Panc1 (cell line): ENCODE data around the gene NR3C1.

Experiments
- TF ChIP-seq, protein P1 (sequence below): fragments of 450-650 bp; IDR thresholded peaks from 2 replicates; pipeline ENCODE4 v1.5.1; 2017; ENCODE audit warnings: mild to moderate bottlenecking
- TF ChIP-seq, protein P2 (sequence below), 2 experiments: IDR thresholded peaks; 2 replicates each; pipeline ENCODE4 v1.6.1; 2011 to 2012; ENCODE audit warnings: low read depth in 2 of 2, control low read depth in 1 of 2, low read length in 1 of 2, mild to moderate bottlenecking in 1 of 2, moderate library complexity in 1 of 2; ENCODE audit not compliant: insufficient read depth in 1 of 2

DNA sequence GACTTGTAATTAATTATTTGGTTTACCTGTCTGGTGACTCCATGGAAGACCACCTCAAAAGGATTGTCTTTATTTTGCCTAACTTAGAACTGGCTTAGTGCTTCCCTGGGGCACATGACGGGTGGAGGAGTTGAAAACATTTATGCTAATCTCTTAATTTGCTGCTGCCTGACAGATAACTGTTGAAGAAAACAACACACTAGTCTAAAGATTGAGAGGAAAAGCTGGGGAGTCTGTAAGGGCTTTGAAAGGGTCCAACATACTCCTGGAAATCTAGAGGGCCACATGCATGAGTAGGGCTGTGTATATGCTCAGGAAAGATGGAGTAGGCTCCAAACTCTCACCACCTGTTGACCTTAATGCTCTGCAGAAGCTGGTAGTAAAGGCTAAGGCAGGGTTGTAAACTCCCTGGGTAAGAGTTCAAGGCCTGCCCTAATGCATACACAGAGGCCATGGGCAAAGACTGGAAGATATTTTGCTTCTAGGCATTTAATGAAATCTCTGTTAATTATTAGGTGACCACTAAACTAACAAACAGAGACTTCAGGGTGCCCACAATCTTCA, 40.7 kb downstream of the NR3C1 start:
- TF ChIP-seq, protein P1, sequence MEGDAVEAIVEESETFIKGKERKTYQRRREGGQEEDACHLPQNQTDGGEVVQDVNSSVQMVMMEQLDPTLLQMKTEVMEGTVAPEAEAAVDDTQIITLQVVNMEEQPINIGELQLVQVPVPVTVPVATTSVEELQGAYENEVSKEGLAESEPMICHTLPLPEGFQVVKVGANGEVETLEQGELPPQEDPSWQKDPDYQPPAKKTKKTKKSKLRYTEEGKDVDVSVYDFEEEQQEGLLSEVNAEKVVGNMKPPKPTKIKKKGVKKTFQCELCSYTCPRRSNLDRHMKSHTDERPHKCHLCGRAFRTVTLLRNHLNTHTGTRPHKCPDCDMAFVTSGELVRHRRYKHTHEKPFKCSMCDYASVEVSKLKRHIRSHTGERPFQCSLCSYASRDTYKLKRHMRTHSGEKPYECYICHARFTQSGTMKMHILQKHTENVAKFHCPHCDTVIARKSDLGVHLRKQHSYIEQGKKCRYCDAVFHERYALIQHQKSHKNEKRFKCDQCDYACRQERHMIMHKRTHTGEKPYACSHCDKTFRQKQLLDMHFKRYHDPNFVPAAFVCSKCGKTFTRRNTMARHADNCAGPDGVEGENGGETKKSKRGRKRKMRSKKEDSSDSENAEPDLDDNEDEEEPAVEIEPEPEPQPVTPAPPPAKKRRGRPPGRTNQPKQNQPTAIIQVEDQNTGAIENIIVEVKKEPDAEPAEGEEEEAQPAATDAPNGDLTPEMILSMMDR = no peak
- TF ChIP-seq, protein P2, sequence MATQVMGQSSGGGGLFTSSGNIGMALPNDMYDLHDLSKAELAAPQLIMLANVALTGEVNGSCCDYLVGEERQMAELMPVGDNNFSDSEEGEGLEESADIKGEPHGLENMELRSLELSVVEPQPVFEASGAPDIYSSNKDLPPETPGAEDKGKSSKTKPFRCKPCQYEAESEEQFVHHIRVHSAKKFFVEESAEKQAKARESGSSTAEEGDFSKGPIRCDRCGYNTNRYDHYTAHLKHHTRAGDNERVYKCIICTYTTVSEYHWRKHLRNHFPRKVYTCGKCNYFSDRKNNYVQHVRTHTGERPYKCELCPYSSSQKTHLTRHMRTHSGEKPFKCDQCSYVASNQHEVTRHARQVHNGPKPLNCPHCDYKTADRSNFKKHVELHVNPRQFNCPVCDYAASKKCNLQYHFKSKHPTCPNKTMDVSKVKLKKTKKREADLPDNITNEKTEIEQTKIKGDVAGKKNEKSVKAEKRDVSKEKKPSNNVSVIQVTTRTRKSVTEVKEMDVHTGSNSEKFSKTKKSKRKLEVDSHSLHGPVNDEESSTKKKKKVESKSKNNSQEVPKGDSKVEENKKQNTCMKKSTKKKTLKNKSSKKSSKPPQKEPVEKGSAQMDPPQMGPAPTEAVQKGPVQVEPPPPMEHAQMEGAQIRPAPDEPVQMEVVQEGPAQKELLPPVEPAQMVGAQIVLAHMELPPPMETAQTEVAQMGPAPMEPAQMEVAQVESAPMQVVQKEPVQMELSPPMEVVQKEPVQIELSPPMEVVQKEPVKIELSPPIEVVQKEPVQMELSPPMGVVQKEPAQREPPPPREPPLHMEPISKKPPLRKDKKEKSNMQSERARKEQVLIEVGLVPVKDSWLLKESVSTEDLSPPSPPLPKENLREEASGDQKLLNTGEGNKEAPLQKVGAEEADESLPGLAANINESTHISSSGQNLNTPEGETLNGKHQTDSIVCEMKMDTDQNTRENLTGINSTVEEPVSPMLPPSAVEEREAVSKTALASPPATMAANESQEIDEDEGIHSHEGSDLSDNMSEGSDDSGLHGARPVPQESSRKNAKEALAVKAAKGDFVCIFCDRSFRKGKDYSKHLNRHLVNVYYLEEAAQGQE (IDR thresholded peaks at IDR 0.05; ENCODE audit: insufficient read depth in 1 of 2, low read depth in 2 of 2, low read length in 1 of 2) = no peak
